ENCODE measurements around the gene CLEC2L. TPM values are rescaled to one million over a fixed set of nuclear protein-coding genes. Genes with fewer than 3 reads are reported as not detected.

Gene CLEC2L
- total RNA-seq, 1 experiment from 2014 or later: not detected

GRCh38 chr7:139587535-139587934, 64.0 kb downstream of the CLEC2L start:
- H3K9me2 ChIP-seq (ENCODE audit: insufficient read depth): no peaks in the 10 kb centered on the region
- H3K27ac ChIP-seq (ENCODE audit: low read depth, low read length): no peak overlapping the region
- H3K4me1 ChIP-seq (ENCODE audit: control insufficient read depth in 1 of 2, insufficient read depth in 2 of 2, low read length in 2 of 2): no peaks in the 10 kb centered on the region
- no peak overlapping the region for H3K4me3 ChIP-seq (replicated peaks in 1 of 2; ENCODE audit: low read depth in 1 of 2, low read length in 2 of 2)
- ChIA-PET POLR2A (no interaction called here), RAD21 (ENCODE audit: low non-redundant PET in 1 of 2, low total read pairs in 2 of 2, uncharacterized antibody in 2 of 2, unreplicated experiment in 2 of 2) (no interaction called here), CTCF (no interaction called here)
- H3K36me3 ChIP-seq (ENCODE audit: control insufficient read depth in 1 of 2, insufficient read depth in 2 of 2, low read length in 2 of 2): peaks cover 5 to 17% of the 10 kb centered on the region in 2 experiments; a peak in 3 of 4 replicates
- H3K9me3 ChIP-seq (ENCODE audit: control insufficient read depth in 1 of 2, insufficient read depth in 1 of 2, low read depth in 1 of 2, low read length in 2 of 2): no peaks in the 10 kb centered on the region
- ATAC-seq (no peak), DNase-seq (ENCODE audit: low read depth, low spot score) (no peak)
- no peaks in the 10 kb centered on the region for H4K20me1 ChIP-seq (ENCODE audit: insufficient read depth)
- BruUV-seq (replicated peaks): no TSS peak
- no peaks in the 10 kb centered on the region for H3K27me3 ChIP-seq (ENCODE audit: insufficient read depth, low read length)
- intact Hi-C loops (cut with micrococcal nuclease): no loop called here
- no peak overlapping the region for H2AFZ ChIP-seq (ENCODE audit: low read depth, low read length, poor library complexity, severe bottlenecking)
- H3K9ac ChIP-seq (ENCODE audit: low read length): no peak overlapping the region
- no peak overlapping the region for H3K4me2 ChIP-seq (ENCODE audit: low read length)
- no peak for TF ChIP-seq TCF7L2 (IDR thresholded peaks at IDR 0.05; ENCODE audit: borderline replicate concordance, extremely low read depth, insufficient read depth, insufficient read length)
- no peak for TF ChIP-seq YY1 (IDR thresholded peaks at IDR 0.05; ENCODE audit: extremely low read depth, insufficient replicate concordance, low read depth, low read length)
- TF ChIP-seq REST (IDR thresholded peaks at IDR 0.05; ENCODE audit: low read depth): no peak
- no peak for TF ChIP-seq POLR2A (IDR thresholded peaks at IDR 0.05; ENCODE audit: borderline replicate concordance, extremely low read depth, insufficient read depth, insufficient read length)
- no peak for TF ChIP-seq ZNF274 (IDR thresholded peaks at IDR 0.05; ENCODE audit: low read depth, low read length)
- TF ChIP-seq EZH2 (IDR thresholded peaks at IDR 0.05): no peak
- TF ChIP-seq ZBTB33 (IDR thresholded peaks at IDR 0.05; ENCODE audit: extremely low read depth, insufficient replicate concordance, low read length): no peak
- no peak for TF ChIP-seq CTCF (IDR thresholded peaks at IDR 0.05 in 2 of 3, conservative IDR thresholded peaks at IDR 0.05 in 1 of 3; ENCODE audit: borderline replicate concordance in 1 of 3, insufficient read depth in 1 of 3, low read depth in 2 of 3, low read length in 2 of 3)
- no peak for TF ChIP-seq EZH2phosphoT487 (IDR thresholded peaks at IDR 0.05; ENCODE audit: borderline replicate concordance)
- H3K79me2 ChIP-seq (ENCODE audit: insufficient read depth, low read length): no peaks in the 10 kb centered on the region

Measured in HCT116 (cell line).